ENCODE results near the gene WDFY4. TPM values are rescaled to one million over a fixed set of nuclear protein-coding genes. Genes with fewer than 3 reads are reported as not detected.

WDFY4 gene
- total RNA-seq, 1 experiment from 2014 or later: 0.23 TPM

- Histone ChIP-seq H3K27ac (ENCODE audit: low read length) (no peak overlapping the region), H3K36me3 (ENCODE audit: control insufficient read depth, insufficient read depth, low read length) (no peaks in the 10 kb centered on the region), H3K4me1 (ENCODE audit: control insufficient read depth, insufficient read depth, low read length) (peaks cover 6% of the 10 kb centered on the region; the same call in 1 of the 2 replicates), H3K9me3 (ENCODE audit: control insufficient read depth, insufficient read depth, low read depth, low read length) (no peaks in the 10 kb centered on the region), H3K4me3 (ENCODE audit: low read depth in 2 of 2, low read length in 2 of 2) (no peak overlapping the region), H3K27me3 (ENCODE audit: control insufficient read depth, insufficient read depth, low read length) (peaks cover 8% of the 10 kb centered on the region)
- no peak for TF ChIP-seq POLR2AphosphoS5 (IDR thresholded peaks at IDR 0.05; ENCODE audit: low read depth, low read length)
- no peak for TF ChIP-seq CTCF (IDR thresholded peaks at IDR 0.05)
- no peak for TF ChIP-seq TCF7L2 (IDR thresholded peaks at IDR 0.05; ENCODE audit: low read depth, low read length)
- no peak for TF ChIP-seq REST (IDR thresholded peaks at IDR 0.05; ENCODE audit: insufficient read depth in 1 of 2, low read depth in 2 of 2, low read length in 1 of 2)
- TF ChIP-seq SIN3A (IDR thresholded peaks at IDR 0.05; ENCODE audit: borderline replicate concordance, insufficient read depth, low read depth, low read length): no peak
- CTCF ChIA-PET: no interaction called here
- POLR2A ChIA-PET: no interaction called here
- intact Hi-C loops (cut with micrococcal nuclease; ENCODE audit: unreplicated experiment): no loop called here
- no peak for DNase-seq (ENCODE audit: low read depth, low spot score)
- BruUV-seq (replicated peaks): no TSS peak
- in situ Hi-C loops (cut with HindIII; ENCODE audit: low pct_unique_long_range_greater_than_20kb, low sequenced_read_pairs): no loop called here
- no peak for ATAC-seq
Measured at GRCh38 chr10:48661441-48661840, 23.2 kb upstream of the WDFY4 start.

- ATAC-seq: no peak
- H3K4me3 ChIP-seq (ENCODE audit: low read depth in 2 of 2, low read length in 2 of 2): no peak overlapping the region
- POLR2A ChIA-PET: no interaction called here
- no peak overlapping the region for H3K27ac ChIP-seq (ENCODE audit: low read length)
- no peaks in the 10 kb centered on the region for H3K9me3 ChIP-seq (ENCODE audit: control insufficient read depth, insufficient read depth, low read depth, low read length)
- CTCF ChIA-PET: no interaction called here
- no peaks in the 10 kb centered on the region for H3K36me3 ChIP-seq (ENCODE audit: control insufficient read depth, insufficient read depth, low read length)
- TF ChIP-seq POLR2AphosphoS5 (IDR thresholded peaks at IDR 0.05; ENCODE audit: low read depth, low read length) (no peak), TCF7L2 (IDR thresholded peaks at IDR 0.05; ENCODE audit: low read depth, low read length) (no peak), SIN3A (IDR thresholded peaks at IDR 0.05; ENCODE audit: borderline replicate concordance, insufficient read depth, low read depth, low read length) (no peak), REST (IDR thresholded peaks at IDR 0.05; ENCODE audit: insufficient read depth in 1 of 2, low read depth in 2 of 2, low read length in 1 of 2) (no peak), CTCF (IDR thresholded peaks at IDR 0.05) (no peak)
- intact Hi-C loops (cut with micrococcal nuclease; ENCODE audit: unreplicated experiment): no loop called here
- no TSS peak for BruUV-seq (replicated peaks)
- H3K27me3 ChIP-seq (ENCODE audit: control insufficient read depth, insufficient read depth, low read length): peaks cover 4% of the 10 kb centered on the region; the same call in 1 of the 2 replicates
- no peaks in the 10 kb centered on the region for H3K4me1 ChIP-seq (ENCODE audit: control insufficient read depth, insufficient read depth, low read length)
- no peak for DNase-seq (ENCODE audit: low read depth, low spot score)
- in situ Hi-C loops (cut with HindIII; ENCODE audit: low pct_unique_long_range_greater_than_20kb, low sequenced_read_pairs): no loop called here
Measured at GRCh38 chr10:48667960-48668590, 16.6 kb upstream of the WDFY4 start.
